ENCODE measurements around the gene P2RY1.
"Not testable (repeated sequence)": the region's sequence is repeated elsewhere in the genome, so short reads cannot be mapped to it uniquely, and the experiment has no call there.

P2RY1 gene

DNA sequence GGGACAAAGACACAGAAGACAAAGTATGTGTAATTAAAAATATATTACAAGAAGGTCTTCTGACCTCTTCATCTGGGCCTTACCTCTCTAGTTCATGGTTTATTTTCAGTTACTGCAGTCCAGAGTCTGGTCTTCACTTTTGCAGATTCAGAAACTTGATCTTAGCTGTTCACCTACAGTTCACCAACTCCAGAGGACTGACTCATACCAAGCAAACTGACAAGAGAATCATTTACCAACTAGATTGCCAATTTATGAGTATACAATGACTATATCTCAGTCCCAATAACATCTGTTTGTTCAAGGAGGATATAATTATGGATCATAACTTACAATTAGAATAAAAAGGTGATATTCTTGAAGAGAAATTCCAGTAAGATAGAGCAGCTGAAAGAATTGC lies 9.0 kb downstream of the P2RY1 start:
- DNase-seq (ENCODE audit: low read depth): no peak
- no peak for TF ChIP-seq CTCF (IDR thresholded peaks at IDR 0.05; ENCODE audit: control insufficient read depth, insufficient read depth, low read depth, low read length, missing control alignments)
- no peak overlapping the region for H3K4me3 ChIP-seq (ENCODE audit: control insufficient read depth, low read depth, low read length)

DNA sequence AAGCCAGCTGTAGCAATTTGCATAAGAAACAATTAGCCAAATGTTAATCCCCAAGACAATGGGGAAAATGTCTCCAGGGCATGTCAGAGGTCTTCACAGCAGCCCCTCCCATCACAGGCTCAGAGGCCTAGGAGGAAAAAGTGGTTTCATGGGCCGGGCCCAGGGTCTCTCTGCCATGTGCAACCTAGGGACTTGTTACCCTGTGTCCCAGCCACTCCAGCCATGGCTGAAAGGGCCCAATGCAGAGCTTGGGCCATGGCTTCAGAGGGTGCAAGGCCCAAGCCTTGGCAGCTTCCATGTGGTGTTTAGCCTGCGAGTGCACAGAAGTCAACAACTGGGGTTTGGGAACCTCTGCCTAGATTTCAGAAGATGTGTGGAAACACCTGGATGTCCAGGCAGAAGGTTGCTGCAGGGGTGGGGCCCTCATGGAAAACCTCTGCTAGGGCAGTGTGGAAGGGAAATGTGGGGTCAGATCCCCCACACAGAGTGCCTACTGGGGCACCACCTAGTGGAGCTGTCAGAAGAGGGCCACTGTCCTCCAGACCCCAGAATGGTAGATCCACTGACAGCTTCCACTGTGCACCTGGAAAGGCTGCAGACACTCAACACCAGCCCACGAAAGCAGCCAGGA lies 11.8 kb downstream of the P2RY1 start:
- not testable (repeated sequence) for DNase-seq (ENCODE audit: low read depth)

GRCh38 chr3:152847599-152847998 lies 12.7 kb downstream of the P2RY1 start:
- H3K4me3 ChIP-seq (ENCODE audit: control insufficient read depth, low read depth, low read length); DNase-seq (ENCODE audit: low read depth): not testable (repeated sequence)

More for the DNA sequence above, 11.8 kb downstream of the P2RY1 start:
- H3K4me3 ChIP-seq (ENCODE audit: control insufficient read depth, low read depth, low read length): not testable (repeated sequence)

- TF ChIP-seq CTCF (IDR thresholded peaks at IDR 0.05; ENCODE audit: control insufficient read depth, insufficient read depth, low read depth, low read length, missing control alignments): no peak
- no peak for DNase-seq (ENCODE audit: low read depth)
- H3K4me3 ChIP-seq (ENCODE audit: control insufficient read depth, low read depth, low read length): no peak overlapping the region
Observed at GRCh38 chr3:152849996-152850578, 15.2 kb downstream of the P2RY1 start.

- no peak for TF ChIP-seq CTCF (IDR thresholded peaks at IDR 0.05; ENCODE audit: control insufficient read depth, insufficient read depth, low read depth, low read length, missing control alignments)
- H3K4me3 ChIP-seq (ENCODE audit: control insufficient read depth, low read depth, low read length): no peak overlapping the region
- no peak for DNase-seq (ENCODE audit: low read depth)
Observed at GRCh38 chr3:152853196-152853595, 18.3 kb downstream of the P2RY1 start.

DNA sequence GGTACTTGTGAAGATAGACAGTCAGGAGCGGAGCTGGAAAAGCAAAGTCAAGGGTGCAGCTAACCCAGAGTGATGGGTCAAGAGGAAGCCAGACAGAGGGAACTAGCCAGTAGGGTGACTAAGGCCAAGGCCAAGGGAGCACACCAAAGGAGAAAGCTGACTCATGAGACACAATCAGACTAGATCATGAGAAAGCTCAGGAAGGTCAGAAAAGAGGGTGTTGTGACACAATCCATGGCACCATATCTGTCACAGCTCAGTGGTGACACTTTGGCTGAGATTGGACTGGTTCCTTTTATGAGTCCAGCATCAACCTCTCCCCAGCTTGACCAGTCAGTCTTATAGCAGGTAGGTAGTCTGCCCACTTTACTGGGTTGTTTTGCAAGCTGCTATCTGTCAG lies 22.2 kb downstream of the P2RY1 start:
- TF ChIP-seq CTCF (IDR thresholded peaks at IDR 0.05; ENCODE audit: control insufficient read depth, insufficient read depth, low read depth, low read length, missing control alignments): no peak
- H3K4me3 ChIP-seq (ENCODE audit: control insufficient read depth, low read depth, low read length): no peak overlapping the region
- no peak for DNase-seq (ENCODE audit: low read depth)

- TF ChIP-seq CTCF (IDR thresholded peaks at IDR 0.05; ENCODE audit: control insufficient read depth, insufficient read depth, low read depth, low read length, missing control alignments): no peak
- no peak overlapping the region for H3K4me3 ChIP-seq (ENCODE audit: control insufficient read depth, low read depth, low read length)
Observed at GRCh38 chr3:152858170-152858800, 23.4 kb downstream of the P2RY1 start.

More at GRCh38 chr3:152858170-152858800, 23.4 kb downstream of the P2RY1 start:
- DNase-seq (ENCODE audit: low read depth): no peak
